ENCODE data around the gene PPT1. TPM values are rescaled to one million over a fixed set of nuclear protein-coding genes. Genes with fewer than 3 reads are reported as not detected.

PPT1 gene
- total and polyA plus RNA-seq, 2 of the 13 experiments (the other 11 are each of a cell fraction or from before 2014, with no cell fraction given) = 129 TPM

DNA sequence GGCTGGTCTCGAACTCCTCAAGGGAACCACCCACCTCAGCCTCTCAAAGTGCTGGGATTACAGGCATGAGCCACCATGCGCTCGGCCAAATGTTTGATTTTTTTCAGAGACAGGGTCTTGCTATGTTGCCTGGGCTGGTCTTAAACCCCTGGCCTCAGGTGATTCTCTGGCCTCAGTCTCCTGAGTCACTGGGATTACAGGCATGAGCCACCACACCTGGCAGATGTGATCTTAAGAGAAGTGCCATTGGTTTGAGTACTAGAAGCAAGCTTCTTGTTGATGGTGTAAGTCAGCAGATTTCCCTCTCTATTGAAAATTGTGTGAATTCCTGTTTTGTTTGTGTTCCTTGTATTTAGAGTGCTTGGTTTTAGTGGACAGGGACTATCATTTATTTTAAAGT lies 51.3 kb downstream of the PPT1 start:
- H3K4me2 ChIP-seq (ENCODE audit: low read depth, low read length) = no peak overlapping the region
- ChIA-PET POLR2A (no interaction called here), CTCF (ENCODE audit: low intra/inter-chr PET ratio, low total read pairs) (no interaction called here)
- H3K36me3 ChIP-seq (replicated peaks in 1 of 2; ENCODE audit: control insufficient read depth in 1 of 2, insufficient read depth in 2 of 2, low read length in 2 of 2) = peaks cover 8 to 17% of the 10 kb centered on the region in 2 experiments; a peak in 4 of 5 replicates
- WGBS (ENCODE audit: low lambda C conversion rate) = 100% methylated on average over 3 of the region's 3 CpGs
- peaks cover 87% of the 10 kb centered on the region for H3K79me2 ChIP-seq (ENCODE audit: insufficient read depth, low read length)
- ATAC-seq (no peak), DNase-seq (ENCODE audit: low spot score) (no peak), FAIRE-seq (no peak)
- peaks cover 18% of the 10 kb centered on the region; the same call in 1 of the 2 replicates for H4K20me1 ChIP-seq (ENCODE audit: insufficient read depth, low read length)
- H3K27me3 ChIP-seq (ENCODE audit: control insufficient read depth in 1 of 2, insufficient read depth in 2 of 2, low read length in 2 of 2) = no peaks in the 10 kb centered on the region; a peak in 1 of 5 replicates
- BruUV-seq (replicated peaks) = no TSS peak
- no peaks in the 10 kb centered on the region for H3K9me3 ChIP-seq (ENCODE audit: low read length)
- H3K27ac ChIP-seq (ENCODE audit: extremely low read length, insufficient read depth, low read length) = no peak overlapping the region
- no peak overlapping the region for H3K4me3 ChIP-seq (replicated peaks in 1 of 3; ENCODE audit: insufficient read depth in 1 of 3, low read depth in 2 of 3, low read length in 3 of 3)
- no peak for TF ChIP-seq ZNF350 (CRISPR knock-in tag; IDR thresholded peaks at IDR 0.05; ENCODE audit: borderline replicate concordance, low read depth)
- TF ChIP-seq POGZ (CRISPR knock-in tag; IDR thresholded peaks at IDR 0.05) = no peak
- no peak for TF ChIP-seq REPIN1 (CRISPR knock-in tag; IDR thresholded peaks at IDR 0.05; ENCODE audit: borderline replicate concordance, low read depth)
- no peak for TF ChIP-seq ZNF512 (CRISPR knock-in tag; IDR thresholded peaks at IDR 0.05)
- TF ChIP-seq, protein P1, sequence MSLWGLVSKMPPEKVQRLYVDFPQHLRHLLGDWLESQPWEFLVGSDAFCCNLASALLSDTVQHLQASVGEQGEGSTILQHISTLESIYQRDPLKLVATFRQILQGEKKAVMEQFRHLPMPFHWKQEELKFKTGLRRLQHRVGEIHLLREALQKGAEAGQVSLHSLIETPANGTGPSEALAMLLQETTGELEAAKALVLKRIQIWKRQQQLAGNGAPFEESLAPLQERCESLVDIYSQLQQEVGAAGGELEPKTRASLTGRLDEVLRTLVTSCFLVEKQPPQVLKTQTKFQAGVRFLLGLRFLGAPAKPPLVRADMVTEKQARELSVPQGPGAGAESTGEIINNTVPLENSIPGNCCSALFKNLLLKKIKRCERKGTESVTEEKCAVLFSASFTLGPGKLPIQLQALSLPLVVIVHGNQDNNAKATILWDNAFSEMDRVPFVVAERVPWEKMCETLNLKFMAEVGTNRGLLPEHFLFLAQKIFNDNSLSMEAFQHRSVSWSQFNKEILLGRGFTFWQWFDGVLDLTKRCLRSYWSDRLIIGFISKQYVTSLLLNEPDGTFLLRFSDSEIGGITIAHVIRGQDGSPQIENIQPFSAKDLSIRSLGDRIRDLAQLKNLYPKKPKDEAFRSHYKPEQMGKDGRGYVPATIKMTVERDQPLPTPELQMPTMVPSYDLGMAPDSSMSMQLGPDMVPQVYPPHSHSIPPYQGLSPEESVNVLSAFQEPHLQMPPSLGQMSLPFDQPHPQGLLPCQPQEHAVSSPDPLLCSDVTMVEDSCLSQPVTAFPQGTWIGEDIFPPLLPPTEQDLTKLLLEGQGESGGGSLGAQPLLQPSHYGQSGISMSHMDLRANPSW (CRISPR knock-in tag; IDR thresholded peaks at IDR 0.05; ENCODE audit: borderline replicate concordance) = no peak
- TF ChIP-seq ZNF720 (CRISPR knock-in tag; IDR thresholded peaks at IDR 0.05) = no peak
- H2AFZ ChIP-seq (ENCODE audit: low read length) = no peak overlapping the region
- peaks cover 33% of the 10 kb centered on the region for H3K4me1 ChIP-seq (ENCODE audit: insufficient read depth, low read length)
- intact Hi-C loops (cut with micrococcal nuclease; ENCODE audit: unreplicated experiment) = no loop called here
- H3K9ac ChIP-seq (ENCODE audit: insufficient read depth, low read depth, low read length) = no peak overlapping the region
- in situ Hi-C loops (cut with HindIII; ENCODE audit: extremely low pct_ligation_motif_present, low pct_unique_long_range_greater_than_20kb) = no loop called here
